Hepatocyte (in vitro differentiated cells): ENCODE data around the gene ANO2.

Source experiments
- CTCF ChIP-seq: fragments of 200-600 bp; sonication (generic); IDR thresholded peaks from 2 replicates; pipeline ENCODE4 v1.5.1; 2016; ENCODE audit warnings: antibody characterized with exemption, mild to moderate bottlenecking; ENCODE audit not compliant: poor library complexity
- EZH2 ChIP-seq: fragments of 200-600 bp; sonication (generic); IDR thresholded peaks from 2 replicates; pipeline ENCODE4 v1.6.1; 2016; ENCODE audit warnings: antibody characterized with exemption, mild to moderate bottlenecking, borderline replicate concordance
- EZH2phosphoT487 ChIP-seq: fragments of 200-600 bp; sonication (generic); IDR thresholded peaks from one replicate; pipeline ENCODE4 v1.6.1; 2018; ENCODE audit warnings: antibody characterized with exemption, mild to moderate bottlenecking, low read depth, moderate library complexity; ENCODE audit not compliant: unreplicated experiment, severe bottlenecking

GRCh38 chr12:5571115-5571514, 373.9 kb downstream of the ANO2 start:
- TF ChIP-seq CTCF (no peak), EZH2 (no peak), EZH2phosphoT487 (no peak)
